OCI-LY7 (cell line): Measurements from ENCODE around the gene AUNIP. TPM values are rescaled to one million over a fixed set of nuclear protein-coding genes. Genes with fewer than 3 reads are reported as not detected.
A peak's percentile ranks its signal among the peaks of the same experiment; 100 is the strongest.

Experiments
- BruUV-seq: library from RNA; stranded (reverse); fragments of 400-500 nt; replicated peaks from 2 replicates; lab custom pipeline; 2021; lab: Mats Ljungman, UMichigan
- CTCF ChIA-PET: fragments of 300-600 bp; sonication (Branson Sonifier 250); formaldehyde crosslinking; loops from one replicate; lab custom pipeline; 2022; ENCODE audit warnings: antibody characterized with exemption; ENCODE audit not compliant: unreplicated experiment; lab: Charles Lee
- POLR2A ChIA-PET: fragments of 300-600 bp; sonication (Branson Sonifier 250); formaldehyde crosslinking; loops from one replicate; lab custom pipeline; 2022; ENCODE audit warnings: antibody characterized with exemption; lab: Charles Lee
- DNase-seq: peaks from one replicate; pipeline ENCODE4 v3.0.0-alpha.2; 2015; ENCODE audit warnings: low spot score
- H2AFZ ChIP-seq: fragments of 200-600 bp; sonication (generic), shearing (Covaris generic); 2 replicates; pipeline ENCODE4 v1.6.1; 2014; ENCODE audit warnings: mild to moderate bottlenecking, antibody characterized with exemption, low read length, moderate library complexity
- H3K27ac ChIP-seq: fragments of 200-600 bp; sonication (generic); 2 replicates; pipeline ENCODE4 v1.5.1; 2014; ENCODE audit warnings: mixed run types, low read depth, mild to moderate bottlenecking, moderate library complexity, low read length, inconsistent platforms; ENCODE audit not compliant: poor library complexity, severe bottlenecking
- H3K36me3 ChIP-seq: fragments of 200-600 bp; sonication (generic); 2 replicates; pipeline ENCODE4 v1.6.1; 2014; ENCODE audit warnings: mild to moderate bottlenecking, antibody characterized with exemption, low read length, moderate library complexity, mixed read lengths; ENCODE audit not compliant: insufficient read depth
- H3K4me1 ChIP-seq: fragments of 200-600 bp; sonication (generic); 2 replicates; pipeline ENCODE4 v1.5.1; 2014; ENCODE audit warnings: mild to moderate bottlenecking, low read length; ENCODE audit not compliant: insufficient read depth, poor library complexity, severe bottlenecking
- H3K4me2 ChIP-seq: fragments of 200-600 bp; sonication (generic); 2 replicates; pipeline ENCODE4 v1.6.1; 2014; ENCODE audit warnings: mild to moderate bottlenecking, low read length
- H3K4me3 ChIP-seq: fragments of 200-600 bp; sonication (generic); 2 replicates; pipeline ENCODE4 v1.5.1; 2014; ENCODE audit warnings: mild to moderate bottlenecking, low read depth, low read length; ENCODE audit not compliant: poor library complexity, severe bottlenecking
- H3K79me2 ChIP-seq: fragments of 200-600 bp; sonication (generic); 2 replicates; pipeline ENCODE4 v1.6.1; 2016; ENCODE audit warnings: low read depth, mild to moderate bottlenecking, low read length, moderate library complexity, mixed read lengths; ENCODE audit not compliant: insufficient read depth
- H3K9me2 ChIP-seq: fragments of 200-600 bp; sonication (generic); 2 replicates; pipeline ENCODE4 v1.6.1; 2016; ENCODE audit warnings: mild to moderate bottlenecking, low read length, mixed read lengths; ENCODE audit not compliant: insufficient read depth
- H3K9me3 ChIP-seq: fragments of 200-600 bp; sonication (generic); 2 replicates; pipeline ENCODE4 v1.6.1; 2014; ENCODE audit warnings: mild to moderate bottlenecking, mixed run types, low read length, mixed read lengths
- H4K20me1 ChIP-seq: fragments of 200-600 bp; sonication (generic); 2 replicates; pipeline ENCODE4 v1.6.1; 2014; ENCODE audit warnings: mild to moderate bottlenecking, antibody characterized with exemption, low read length, moderate library complexity, mixed read lengths; ENCODE audit not compliant: insufficient read depth
- EZH2phosphoT487 ChIP-seq: fragments of 200-600 bp; sonication (generic); IDR thresholded peaks from 2 replicates; pipeline ENCODE4 v1.6.1; 2018; ENCODE audit warnings: low read depth, borderline replicate concordance, mild to moderate bottlenecking, mixed run types, antibody characterized with exemption, low read length, moderate library complexity, mixed read lengths
- intact Hi-C: fragments of 100-400 bp; cut with micrococcal nuclease; formaldehyde crosslinking; loops from one replicate; pipeline ENCODE4 v1.10.0; 2022; ENCODE audit not compliant: unreplicated experiment
- total RNA-seq, 2 experiments: library from RNA; depleted of rRNA in 1 of 2; stranded (reverse); fragments of >200 nt in 1 of 2; shearing (Covaris generic) in 1 of 2; gene quantifications; 2 replicates each; pipeline ENCODE4 v1.2.3, GENCODE V29; 2014 to 2022
- TF ChIP-seq, protein P1 (sequence below): fragments of 200-600 bp; sonication (generic); conservative IDR thresholded peaks from 2 replicates; pipeline ENCODE4 v1.5.1; 2014; ENCODE audit warnings: mild to moderate bottlenecking, antibody characterized with exemption, low read length, moderate library complexity, mixed read lengths

The AUNIP gene
- total RNA-seq, 2 experiments from 2014 or later: 15.1 to 21.5 TPM

DNA sequence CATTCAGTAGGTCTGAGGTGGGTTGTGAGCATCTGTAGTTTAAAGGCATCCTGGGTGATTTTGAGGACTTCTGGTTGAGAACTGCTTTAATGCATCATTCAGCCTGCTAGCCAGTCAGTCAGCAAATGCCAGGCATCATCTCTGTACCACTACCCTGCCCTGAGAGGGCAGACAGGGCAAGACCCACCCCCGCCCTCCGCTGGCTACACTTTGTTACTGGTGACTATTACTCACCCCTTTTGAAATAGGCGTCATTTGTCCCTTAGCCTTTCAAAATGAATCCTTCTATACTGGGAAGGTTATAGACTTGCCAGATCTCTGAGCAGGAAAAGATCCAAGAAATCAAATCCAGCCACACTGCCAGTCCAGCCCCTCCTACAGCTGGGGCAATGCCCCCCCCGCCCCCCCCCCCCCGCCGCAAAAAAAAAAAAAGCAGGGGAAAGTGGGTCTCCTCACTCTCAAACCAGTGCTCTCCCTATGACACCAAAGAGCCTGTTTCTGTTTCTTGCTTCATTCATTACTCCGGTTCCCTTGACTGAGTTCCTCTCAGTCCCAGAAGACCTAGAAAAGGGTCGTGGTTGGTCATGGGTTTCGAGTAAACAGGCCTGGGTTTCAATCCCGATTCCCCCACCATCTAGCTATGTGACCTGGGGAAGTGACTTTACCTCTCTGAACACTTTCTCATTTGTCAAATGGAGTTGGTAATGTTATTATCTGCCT lies 54.9 kb downstream of the AUNIP start:
- POLR2A ChIA-PET: interaction anchor here (0.6 to 0.7 kb wide), 2 partner anchors 78 to 165 kb away, joined by 3 to 4 read pairs; no protein-coding TSS in a partner anchor
- no peak for TF ChIP-seq EZH2phosphoT487
- TF ChIP-seq, protein P1, sequence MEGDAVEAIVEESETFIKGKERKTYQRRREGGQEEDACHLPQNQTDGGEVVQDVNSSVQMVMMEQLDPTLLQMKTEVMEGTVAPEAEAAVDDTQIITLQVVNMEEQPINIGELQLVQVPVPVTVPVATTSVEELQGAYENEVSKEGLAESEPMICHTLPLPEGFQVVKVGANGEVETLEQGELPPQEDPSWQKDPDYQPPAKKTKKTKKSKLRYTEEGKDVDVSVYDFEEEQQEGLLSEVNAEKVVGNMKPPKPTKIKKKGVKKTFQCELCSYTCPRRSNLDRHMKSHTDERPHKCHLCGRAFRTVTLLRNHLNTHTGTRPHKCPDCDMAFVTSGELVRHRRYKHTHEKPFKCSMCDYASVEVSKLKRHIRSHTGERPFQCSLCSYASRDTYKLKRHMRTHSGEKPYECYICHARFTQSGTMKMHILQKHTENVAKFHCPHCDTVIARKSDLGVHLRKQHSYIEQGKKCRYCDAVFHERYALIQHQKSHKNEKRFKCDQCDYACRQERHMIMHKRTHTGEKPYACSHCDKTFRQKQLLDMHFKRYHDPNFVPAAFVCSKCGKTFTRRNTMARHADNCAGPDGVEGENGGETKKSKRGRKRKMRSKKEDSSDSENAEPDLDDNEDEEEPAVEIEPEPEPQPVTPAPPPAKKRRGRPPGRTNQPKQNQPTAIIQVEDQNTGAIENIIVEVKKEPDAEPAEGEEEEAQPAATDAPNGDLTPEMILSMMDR: 0 out of 2 replicates have a peak, but pooled peaks have one; percentile 17
- no peaks in the 10 kb centered on the region for H3K79me2 ChIP-seq
- H3K9me2 ChIP-seq: no peaks in the 10 kb centered on the region
- no peak for DNase-seq
- peaks cover 28% of the 10 kb centered on the region for H3K4me1 ChIP-seq
- CTCF ChIA-PET: no interaction called here
- H3K4me3 ChIP-seq: no peak overlapping the region
- H3K4me2 ChIP-seq: no peak overlapping the region
- no peaks in the 10 kb centered on the region for H3K36me3 ChIP-seq
- no peak overlapping the region for H2AFZ ChIP-seq
- intact Hi-C loops: no loop called here
- no peak overlapping the region for H3K27ac ChIP-seq
- H3K9me3 ChIP-seq: no peaks in the 10 kb centered on the region
- no peaks in the 10 kb centered on the region for H4K20me1 ChIP-seq
- BruUV-seq: no TSS peak

DNA sequence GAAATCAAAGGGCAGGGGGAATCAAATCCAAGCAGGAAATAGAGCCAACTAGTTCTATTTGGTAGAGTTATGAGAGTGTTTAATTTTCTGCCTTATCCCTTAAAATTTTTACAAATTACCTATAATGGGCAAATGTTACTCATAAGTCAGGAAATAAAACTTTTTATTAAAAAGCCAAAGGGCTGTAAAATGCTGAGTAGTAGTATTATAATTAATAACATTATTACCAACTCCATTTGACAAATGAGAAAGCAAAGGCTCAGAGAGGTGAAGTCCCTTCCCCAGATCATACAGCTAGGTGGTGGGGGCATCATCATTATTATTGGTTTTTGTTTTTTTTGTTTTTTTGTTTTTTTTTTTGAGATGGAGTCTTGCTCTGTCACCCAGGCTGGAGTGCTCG lies 55.9 kb downstream of the AUNIP start:
- Histone ChIP-seq H3K4me3 (no peak overlapping the region), H2AFZ (no peak overlapping the region), H3K4me2 (peak overlapping the region; percentile 56), H3K27ac (no peak overlapping the region), H3K36me3 (no peaks in the 10 kb centered on the region), H3K4me1 (peaks cover 29% of the 10 kb centered on the region), H3K9me2 (no peaks in the 10 kb centered on the region), H3K9me3 (no peaks in the 10 kb centered on the region), H3K79me2 (no peaks in the 10 kb centered on the region), H4K20me1 (no peaks in the 10 kb centered on the region)
- DNase-seq: no peak
- intact Hi-C loops: no loop called here
- POLR2A ChIA-PET: interaction anchor here (0.6 to 1.3 kb wide), 5 partner anchors 11 to 77 kb away, joined by 3 to 4 read pairs (median 3); no protein-coding TSS in a partner anchor
- TF ChIP-seq EZH2phosphoT487: no peak
- TF ChIP-seq, protein P1: no peak
- no TSS peak for BruUV-seq
- CTCF ChIA-PET: no interaction called here

DNA sequence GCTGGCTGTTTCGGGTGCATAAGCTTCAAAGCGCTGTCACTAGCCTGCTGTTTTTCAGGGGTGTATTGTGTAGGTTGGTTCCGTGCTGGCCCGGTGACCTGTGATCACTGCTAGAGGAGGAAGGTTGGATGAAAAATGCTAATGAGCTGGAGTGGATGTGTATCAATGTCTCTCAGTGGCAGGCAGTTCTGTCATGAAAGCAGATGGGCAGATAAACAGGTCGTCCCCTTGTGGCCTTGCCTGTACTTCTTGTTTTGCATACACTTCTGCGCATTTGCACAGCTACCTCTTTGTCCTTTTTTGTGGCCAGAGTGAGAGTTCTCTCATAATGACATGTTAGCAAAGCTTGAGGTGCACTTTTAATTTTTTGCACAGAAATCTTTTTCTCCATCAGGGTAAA lies 56.3 kb downstream of the AUNIP start:
- no peak for TF ChIP-seq EZH2phosphoT487
- TF ChIP-seq, protein P1: no peak
- Histone ChIP-seq H2AFZ (no peak overlapping the region), H3K9me2 (no peaks in the 10 kb centered on the region), H3K4me1 (peaks cover 29% of the 10 kb centered on the region), H3K36me3 (no peaks in the 10 kb centered on the region), H3K79me2 (no peaks in the 10 kb centered on the region), H3K4me3 (peak overlapping the region; percentile 1), H3K27ac (no peak overlapping the region), H4K20me1 (no peaks in the 10 kb centered on the region), H3K9me3 (no peaks in the 10 kb centered on the region), H3K4me2 (peak overlapping the region; percentile 56)
- peak; percentile 47 for DNase-seq
- POLR2A ChIA-PET: interaction anchor here (0.6 to 1.3 kb wide), 6 partner anchors 12 to 255 kb away, joined by 3 read pairs; no protein-coding TSS in a partner anchor
- CTCF ChIA-PET: no interaction called here
- BruUV-seq: TSS peak; percentile 74
- intact Hi-C loops: no loop called here
